WTC11 (cell line): Measurements from ENCODE around the gene MIEF1. TPM values are rescaled to one million over a fixed set of nuclear protein-coding genes. Genes with fewer than 3 reads are reported as not detected.

ENCODE experiments used
- ATAC-seq: fragments of 200-7000 bp; cut with Tn5 transposase; 2 replicates; pipeline ENCODE4 v1.10.0; 2021; ENCODE audit warnings: mild to moderate bottlenecking, moderate library complexity
- CTCF ChIA-PET: fragments of 300-600 bp; sonication (Branson Sonifier 250); formaldehyde crosslinking; loops from one replicate; lab custom pipeline; 2021; ENCODE audit warnings: antibody characterized with exemption; lab: Charles Lee
- POLR2A ChIA-PET: fragments of 350-600 bp; sonication (Branson Sonifier 250); formaldehyde crosslinking; loops from one replicate; lab custom pipeline; 2021; ENCODE audit warnings: antibody characterized with exemption; lab: Charles Lee
- DNase-seq: peaks from one replicate; pipeline ENCODE4 v3.0.0; 2021; ENCODE audit warnings: low spot score
- H3K27ac Mint-ChIP-seq: 2 replicates; pipeline ENCODE4 v1.8.0; 2021; ENCODE audit warnings: mixed read lengths
- H3K27me3 Mint-ChIP-seq: 2 replicates; pipeline ENCODE4 v1.8.0; 2021; ENCODE audit warnings: low read depth, mild to moderate bottlenecking, moderate library complexity, mixed read lengths
- H3K36me3 Mint-ChIP-seq: 2 replicates; pipeline ENCODE4 v1.8.0; 2021; ENCODE audit warnings: mixed read lengths
- H3K4me1 Mint-ChIP-seq: 2 replicates; pipeline ENCODE4 v1.8.0; 2022; ENCODE audit warnings: mixed read lengths
- H3K4me3 Mint-ChIP-seq: 2 replicates; pipeline ENCODE4 v1.8.0; 2021; ENCODE audit warnings: mild to moderate bottlenecking, moderate library complexity, mixed read lengths
- H3K9me3 Mint-ChIP-seq: 2 replicates; pipeline ENCODE4 v1.8.0; 2021; ENCODE audit warnings: mixed read lengths
- ARID4B ChIP-seq: sonication (generic); formaldehyde crosslinking; IDR thresholded peaks from 2 replicates; pipeline ENCODE4 v1.8.0; 2023; ENCODE audit warnings: missing genetic modification reagents, mild to moderate bottlenecking, borderline replicate concordance
- CTCF ChIP-seq: fragments of 200-600 bp; IDR thresholded peaks from 2 replicates; pipeline ENCODE4 v1.8.0; 2022; ENCODE audit warnings: antibody characterized with exemption
- ERG ChIP-seq: fragments of 250-450 bp; sonication (Bioruptor Pico); IDR thresholded peaks from 2 replicates; pipeline ENCODE4 v1.8.0; 2021; ENCODE audit warnings: mild to moderate bottlenecking
- GABPB1 ChIP-seq: sonication (generic); formaldehyde crosslinking; IDR thresholded peaks from 2 replicates; pipeline ENCODE4 v1.8.1; 2023; ENCODE audit warnings: mild to moderate bottlenecking, missing genetic modification reagents
- KAT7 ChIP-seq: sonication (generic); formaldehyde crosslinking; IDR thresholded peaks from 2 replicates; pipeline ENCODE4 v1.8.1; 2023; ENCODE audit warnings: missing genetic modification reagents, mild to moderate bottlenecking, borderline replicate concordance
- NR1H2 ChIP-seq: sonication (generic); formaldehyde crosslinking; IDR thresholded peaks from 2 replicates; pipeline ENCODE4 v1.9.0; 2021; ENCODE audit warnings: mild to moderate bottlenecking, moderate library complexity, missing genetic modification reagents
- PRDM15 ChIP-seq: sonication (generic); formaldehyde crosslinking; IDR thresholded peaks from 2 replicates; pipeline ENCODE4 v1.8.0; 2022; ENCODE audit warnings: missing genetic modification reagents
- SOX15 ChIP-seq: fragments of 250-450 bp; sonication (Bioruptor Pico); IDR thresholded peaks from 2 replicates; pipeline ENCODE4 v1.9.0; 2021; ENCODE audit warnings: mild to moderate bottlenecking
- ZNF232 ChIP-seq: sonication (generic); formaldehyde crosslinking; IDR thresholded peaks from 2 replicates; pipeline ENCODE4 v1.8.0; 2022; ENCODE audit warnings: mild to moderate bottlenecking, missing genetic modification reagents
- total RNA-seq: library from RNA; stranded (reverse); gene quantifications from 3 replicates; pipeline ENCODE4 v1.2.3, GENCODE V29; 2021

Gene MIEF1
- total RNA-seq, 1 experiment from 2014 or later = 38.7 TPM

GRCh38 chr22:39466228-39467006 is 35.7 kb upstream of the MIEF1 start (continued):
- TF ChIP-seq ARID4B (CRISPR knock-in tag) = no peak

GRCh38 chr22:39467390-39467895 is 34.6 kb upstream of the MIEF1 start:
- no peaks in the 10 kb centered on the region for H3K27me3 Mint-ChIP-seq
- TF ChIP-seq ERG (CRISPR knock-in tag) (no peak), GABPB1 (CRISPR knock-in tag) (no peak), PRDM15 (CRISPR knock-in tag) (no peak), CTCF (no peak), SOX15 (CRISPR knock-in tag) (no peak), NR1H2 (CRISPR knock-in tag) (no peak), KAT7 (CRISPR knock-in tag) (no peak), ZNF232 (CRISPR knock-in tag) (no peak), ARID4B (CRISPR knock-in tag) (no peak)
- no peak overlapping the region for H3K4me3 Mint-ChIP-seq
- ChIA-PET CTCF (interaction anchor here (0.9 to 2.7 kb wide), 5 partner anchors 11 to 47 kb away, joined by 3 to 12 read pairs (median 5); no protein-coding TSS in a partner anchor), POLR2A (no interaction called here)
- H3K27ac Mint-ChIP-seq = no peak overlapping the region; the same call in 1 of the 2 replicates
- ATAC-seq = no peak
- no peaks in the 10 kb centered on the region for H3K36me3 Mint-ChIP-seq
- H3K9me3 Mint-ChIP-seq = no peaks in the 10 kb centered on the region
- H3K4me1 Mint-ChIP-seq = peaks cover 35% of the 10 kb centered on the region
- DNase-seq = no peak
